ENCODE data around the gene MRPL55.

Gene MRPL55

GRCh38 chr1:228082918-228083870 lies 25.9 kb downstream of the MRPL55 start:
- H3K4me3 ChIP-seq (ENCODE audit: low read depth, low read length) = peak overlapping the region; percentile 85
- no peak for TF ChIP-seq CTCF (IDR thresholded peaks at IDR 0.05; ENCODE audit: borderline replicate concordance, insufficient read depth, low read depth, low read length)

- H3K4me3 ChIP-seq (ENCODE audit: low read depth, low read length) = peak within 1 kb of the TSS; percentile 85
- TF ChIP-seq CTCF (IDR thresholded peaks at IDR 0.05; ENCODE audit: borderline replicate concordance, insufficient read depth, low read depth, low read length) = no peak
Measured at GRCh38 chr1:228082214-228082917, 26.7 kb downstream of the MRPL55 start, which contains the start of gene ARF1. Gene ARF1 (plus strand): TSS chr1:228082708. CDS start chr1:228097115, 14,407 bp downstream.

- TF ChIP-seq CTCF (IDR thresholded peaks at IDR 0.05; ENCODE audit: borderline replicate concordance, insufficient read depth, low read depth, low read length) = no peak
- peak overlapping the region; percentile 85 for H3K4me3 ChIP-seq (ENCODE audit: low read depth, low read length)
Measured at GRCh38 chr1:228081578-228082213, 27.4 kb downstream of the MRPL55 start.

GRCh38 chr1:228081144-228081543 lies 28.0 kb downstream of the MRPL55 start:
- no peak for TF ChIP-seq CTCF (IDR thresholded peaks at IDR 0.05; ENCODE audit: borderline replicate concordance, insufficient read depth, low read depth, low read length)
- peak overlapping the region; percentile 85 for H3K4me3 ChIP-seq (ENCODE audit: low read depth, low read length)

- no peak for TF ChIP-seq CTCF (IDR thresholded peaks at IDR 0.05; ENCODE audit: borderline replicate concordance, insufficient read depth, low read depth, low read length)
- no peak overlapping the region for H3K4me3 ChIP-seq (ENCODE audit: low read depth, low read length)
Measured at GRCh38 chr1:228079601-228080263, 29.4 kb downstream of the MRPL55 start.

GRCh38 chr1:228079013-228079412 lies 30.1 kb downstream of the MRPL55 start:
- TF ChIP-seq CTCF (IDR thresholded peaks at IDR 0.05; ENCODE audit: borderline replicate concordance, insufficient read depth, low read depth, low read length) = no peak

More at GRCh38 chr1:228079013-228079412, 30.1 kb downstream of the MRPL55 start:
- no peak overlapping the region for H3K4me3 ChIP-seq (ENCODE audit: low read depth, low read length)

Measured in GM12875 (cell line).